ENCODE measurements around the gene RDH5.
A peak's percentile ranks its signal among the peaks of the same experiment; 100 is the strongest.

Gene RDH5

GRCh38 chr12:55739025-55739378 is 18.8 kb downstream of the RDH5 start:
- Histone ChIP-seq H3K36me3 (ENCODE audit: control insufficient read depth, insufficient read depth, low read length) (no peaks in the 10 kb centered on the region), H3K4me1 (ENCODE audit: control insufficient read depth, insufficient read depth, low read length, poor library complexity, severe bottlenecking) (peaks cover 12% of the 10 kb centered on the region), H3K4me3 (ENCODE audit: extremely low read depth, insufficient read depth, low read length, poor library complexity, severe bottlenecking) (peak overlapping the region; percentile 35), H3K9me3 (ENCODE audit: control insufficient read depth, low read length) (no peaks in the 10 kb centered on the region), H3K27ac (ENCODE audit: low read depth, low read length, severe bottlenecking) (no peak overlapping the region)
- 90% methylated on average over 1 of the region's 2 CpGs; no CpG with 5 or more reads in 1 of the 2 experiments for WGBS, 2 experiments (ENCODE audit: insufficient coverage in 2 of 2)

- Histone ChIP-seq H3K4me1 (ENCODE audit: control insufficient read depth, insufficient read depth, low read length, poor library complexity, severe bottlenecking) (peaks cover 25% of the 10 kb centered on the region), H3K4me3 (ENCODE audit: extremely low read depth, insufficient read depth, low read length, poor library complexity, severe bottlenecking) (peak overlapping the region; percentile 28), H3K36me3 (ENCODE audit: control insufficient read depth, insufficient read depth, low read length) (peaks cover 11% of the 10 kb centered on the region), H3K9me3 (ENCODE audit: control insufficient read depth, low read length) (no peaks in the 10 kb centered on the region), H3K27ac (ENCODE audit: low read depth, low read length, severe bottlenecking) (peak overlapping the region; percentile 74)
- WGBS, 2 experiments (ENCODE audit: insufficient coverage in 2 of 2): 56 to 60% methylated on average over 1 to 3 of the region's 3 CpGs
These were observed 21.9 kb downstream of the RDH5 start for GRCh38 chr12:55741931-55742680.

GRCh38 chr12:55742719-55743405 is 22.7 kb downstream of the RDH5 start, which contains the start of gene GDF11:
TSS of gene GDF11 (plus strand) at chr12:55743122. CDS start at chr12:55743317, 195 bp downstream.
- 2% methylated on average over 4 to 19 of the region's 53 CpGs for WGBS, 2 experiments (ENCODE audit: insufficient coverage in 2 of 2)
- Histone ChIP-seq H3K4me3 (ENCODE audit: extremely low read depth, insufficient read depth, low read length, poor library complexity, severe bottlenecking) (peak within 1 kb of the TSS; percentile 76), H3K36me3 (ENCODE audit: control insufficient read depth, insufficient read depth, low read length) (peaks cover 19% of the 10 kb centered on the region), H3K4me1 (ENCODE audit: control insufficient read depth, insufficient read depth, low read length, poor library complexity, severe bottlenecking) (peaks cover 21% of the 10 kb centered on the region), H3K9me3 (ENCODE audit: control insufficient read depth, low read length) (no peaks in the 10 kb centered on the region), H3K27ac (ENCODE audit: low read depth, low read length, severe bottlenecking) (peak within 1 kb of the TSS; percentile 74)

GRCh38 chr12:55743406-55744339 is 23.5 kb downstream of the RDH5 start:
- Histone ChIP-seq H3K36me3 (ENCODE audit: control insufficient read depth, insufficient read depth, low read length) (peaks cover 27% of the 10 kb centered on the region), H3K27ac (ENCODE audit: low read depth, low read length, severe bottlenecking) (peak overlapping the region; percentile 59), H3K4me1 (ENCODE audit: control insufficient read depth, insufficient read depth, low read length, poor library complexity, severe bottlenecking) (peaks cover 17% of the 10 kb centered on the region), H3K9me3 (ENCODE audit: control insufficient read depth, low read length) (no peaks in the 10 kb centered on the region), H3K4me3 (ENCODE audit: extremely low read depth, insufficient read depth, low read length, poor library complexity, severe bottlenecking) (peak overlapping the region; percentile 76)
- WGBS, 2 experiments (ENCODE audit: insufficient coverage in 2 of 2): 0 to 1% methylated on average over 42 to 71 of the region's 73 CpGs

- 5 to 6% methylated on average over 4 to 6 of the region's 11 CpGs for WGBS, 2 experiments (ENCODE audit: insufficient coverage in 2 of 2)
- Histone ChIP-seq H3K9me3 (ENCODE audit: control insufficient read depth, low read length) (no peaks in the 10 kb centered on the region), H3K4me3 (ENCODE audit: extremely low read depth, insufficient read depth, low read length, poor library complexity, severe bottlenecking) (peak overlapping the region; percentile 76), H3K27ac (ENCODE audit: low read depth, low read length, severe bottlenecking) (peak overlapping the region; percentile 74), H3K36me3 (ENCODE audit: control insufficient read depth, insufficient read depth, low read length) (peaks cover 35% of the 10 kb centered on the region), H3K4me1 (ENCODE audit: control insufficient read depth, insufficient read depth, low read length, poor library complexity, severe bottlenecking) (peaks cover 17% of the 10 kb centered on the region)
These were observed 24.3 kb downstream of the RDH5 start for GRCh38 chr12:55744340-55745030.

GRCh38 chr12:55745361-55746173 is 25.4 kb downstream of the RDH5 start:
- WGBS, 2 experiments (ENCODE audit: insufficient coverage in 2 of 2): 2 to 3% methylated on average over 6 to 8 of the region's 13 CpGs
- peak overlapping the region; percentile 74 for H3K27ac ChIP-seq (ENCODE audit: low read depth, low read length, severe bottlenecking)
- H3K4me3 ChIP-seq (ENCODE audit: extremely low read depth, insufficient read depth, low read length, poor library complexity, severe bottlenecking): peak overlapping the region; percentile 76
- H3K9me3 ChIP-seq (ENCODE audit: control insufficient read depth, low read length): no peaks in the 10 kb centered on the region
- peaks cover 17% of the 10 kb centered on the region for H3K4me1 ChIP-seq (ENCODE audit: control insufficient read depth, insufficient read depth, low read length, poor library complexity, severe bottlenecking)
- peaks cover 46% of the 10 kb centered on the region for H3K36me3 ChIP-seq (ENCODE audit: control insufficient read depth, insufficient read depth, low read length)

GRCh38 chr12:55746174-55746912 is 26.1 kb downstream of the RDH5 start:
- peaks cover 52% of the 10 kb centered on the region for H3K36me3 ChIP-seq (ENCODE audit: control insufficient read depth, insufficient read depth, low read length)
- peak overlapping the region; percentile 76 for H3K4me3 ChIP-seq (ENCODE audit: extremely low read depth, insufficient read depth, low read length, poor library complexity, severe bottlenecking)
- 0 to 3% methylated on average over 2 of the region's 3 CpGs for WGBS, 2 experiments (ENCODE audit: insufficient coverage in 2 of 2)
- H3K9me3 ChIP-seq (ENCODE audit: control insufficient read depth, low read length): no peaks in the 10 kb centered on the region
- H3K27ac ChIP-seq (ENCODE audit: low read depth, low read length, severe bottlenecking): peak overlapping the region; percentile 74
- H3K4me1 ChIP-seq (ENCODE audit: control insufficient read depth, insufficient read depth, low read length, poor library complexity, severe bottlenecking): peaks cover 17% of the 10 kb centered on the region

GRCh38 chr12:55746913-55747231 is 26.7 kb downstream of the RDH5 start:
- Histone ChIP-seq H3K9me3 (ENCODE audit: control insufficient read depth, low read length) (no peaks in the 10 kb centered on the region), H3K36me3 (ENCODE audit: control insufficient read depth, insufficient read depth, low read length) (peaks cover 57% of the 10 kb centered on the region), H3K4me3 (ENCODE audit: extremely low read depth, insufficient read depth, low read length, poor library complexity, severe bottlenecking) (peak overlapping the region; percentile 76), H3K27ac (ENCODE audit: low read depth, low read length, severe bottlenecking) (peak overlapping the region; percentile 74), H3K4me1 (ENCODE audit: control insufficient read depth, insufficient read depth, low read length, poor library complexity, severe bottlenecking) (peaks cover 17% of the 10 kb centered on the region)

GRCh38 chr12:55748230-55748993 is 28.2 kb downstream of the RDH5 start:
- Histone ChIP-seq H3K4me3 (ENCODE audit: extremely low read depth, insufficient read depth, low read length, poor library complexity, severe bottlenecking) (no peak overlapping the region), H3K27ac (ENCODE audit: low read depth, low read length, severe bottlenecking) (no peak overlapping the region), H3K4me1 (ENCODE audit: control insufficient read depth, insufficient read depth, low read length, poor library complexity, severe bottlenecking) (peaks cover 17% of the 10 kb centered on the region), H3K36me3 (ENCODE audit: control insufficient read depth, insufficient read depth, low read length) (peaks cover 73% of the 10 kb centered on the region), H3K9me3 (ENCODE audit: control insufficient read depth, low read length) (no peaks in the 10 kb centered on the region)
- 93% methylated on average over 15 to 18 of the region's 18 CpGs for WGBS, 2 experiments (ENCODE audit: insufficient coverage in 2 of 2)
